22Rv1 (cell line): ENCODE data around the gene TGM2.

Experiments
- H3K27ac ChIP-seq: fragments of 450-650 bp; 2 replicates; pipeline ENCODE4 v1.5.1; 2017
- ZFX ChIP-seq: fragments of 450-650 bp; IDR thresholded peaks from 2 replicates; pipeline ENCODE4 v1.6.1; 2017; ENCODE audit warnings: antibody characterized with exemption, borderline replicate concordance
- TF ChIP-seq, protein P1 (sequence below): fragments of 450-650 bp; IDR thresholded peaks from 2 replicates; pipeline ENCODE4 v1.5.1; 2017; ENCODE audit warnings: mild to moderate bottlenecking

TGM2 gene

DNA sequence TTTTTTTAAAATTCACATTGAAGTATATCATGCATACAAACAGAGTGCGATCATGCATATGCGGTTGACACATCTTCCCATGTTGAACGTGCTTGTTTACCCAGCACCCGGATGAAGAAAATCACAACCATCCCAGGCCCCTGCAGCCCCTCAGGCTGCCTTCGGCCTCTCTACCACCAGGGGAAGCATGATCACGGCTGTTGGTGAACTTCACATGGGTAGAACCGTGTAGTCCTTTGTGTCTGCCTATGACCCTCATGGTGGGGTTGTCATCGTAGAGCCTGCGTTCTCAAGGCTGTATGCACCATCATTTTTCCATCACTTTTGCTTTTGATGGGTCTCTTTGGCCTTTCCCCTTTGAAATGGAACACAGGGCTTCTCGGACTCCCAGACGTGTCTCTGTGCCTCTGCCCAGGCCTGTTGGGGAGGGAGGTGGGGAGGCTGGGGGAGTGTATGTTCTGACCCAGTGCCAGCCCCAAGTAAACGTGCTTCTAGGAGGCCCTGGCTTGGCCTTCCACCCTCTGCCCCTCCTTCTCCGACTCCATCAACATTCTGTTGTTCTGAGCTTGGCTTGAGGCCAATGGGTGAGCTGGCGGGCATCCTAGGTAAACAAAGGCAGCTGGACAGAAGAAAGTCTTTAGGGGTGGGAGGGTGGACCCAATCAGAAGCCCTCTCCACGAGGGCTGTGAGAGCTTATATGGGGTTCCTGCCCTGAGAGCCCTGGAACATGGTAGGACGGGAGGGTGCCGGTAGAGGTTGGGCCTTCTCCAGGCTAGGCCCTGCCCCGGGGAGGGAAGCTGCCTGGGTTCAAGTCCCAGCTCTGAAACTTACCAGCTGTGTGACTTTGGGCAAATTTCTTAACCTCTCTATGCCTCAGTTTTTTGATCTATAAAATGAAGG is 39.7 kb downstream of the TGM2 start:
- H3K27ac ChIP-seq: no peak overlapping the region
- TF ChIP-seq, protein P1, sequence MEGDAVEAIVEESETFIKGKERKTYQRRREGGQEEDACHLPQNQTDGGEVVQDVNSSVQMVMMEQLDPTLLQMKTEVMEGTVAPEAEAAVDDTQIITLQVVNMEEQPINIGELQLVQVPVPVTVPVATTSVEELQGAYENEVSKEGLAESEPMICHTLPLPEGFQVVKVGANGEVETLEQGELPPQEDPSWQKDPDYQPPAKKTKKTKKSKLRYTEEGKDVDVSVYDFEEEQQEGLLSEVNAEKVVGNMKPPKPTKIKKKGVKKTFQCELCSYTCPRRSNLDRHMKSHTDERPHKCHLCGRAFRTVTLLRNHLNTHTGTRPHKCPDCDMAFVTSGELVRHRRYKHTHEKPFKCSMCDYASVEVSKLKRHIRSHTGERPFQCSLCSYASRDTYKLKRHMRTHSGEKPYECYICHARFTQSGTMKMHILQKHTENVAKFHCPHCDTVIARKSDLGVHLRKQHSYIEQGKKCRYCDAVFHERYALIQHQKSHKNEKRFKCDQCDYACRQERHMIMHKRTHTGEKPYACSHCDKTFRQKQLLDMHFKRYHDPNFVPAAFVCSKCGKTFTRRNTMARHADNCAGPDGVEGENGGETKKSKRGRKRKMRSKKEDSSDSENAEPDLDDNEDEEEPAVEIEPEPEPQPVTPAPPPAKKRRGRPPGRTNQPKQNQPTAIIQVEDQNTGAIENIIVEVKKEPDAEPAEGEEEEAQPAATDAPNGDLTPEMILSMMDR: no peak
- no peak for TF ChIP-seq ZFX

DNA sequence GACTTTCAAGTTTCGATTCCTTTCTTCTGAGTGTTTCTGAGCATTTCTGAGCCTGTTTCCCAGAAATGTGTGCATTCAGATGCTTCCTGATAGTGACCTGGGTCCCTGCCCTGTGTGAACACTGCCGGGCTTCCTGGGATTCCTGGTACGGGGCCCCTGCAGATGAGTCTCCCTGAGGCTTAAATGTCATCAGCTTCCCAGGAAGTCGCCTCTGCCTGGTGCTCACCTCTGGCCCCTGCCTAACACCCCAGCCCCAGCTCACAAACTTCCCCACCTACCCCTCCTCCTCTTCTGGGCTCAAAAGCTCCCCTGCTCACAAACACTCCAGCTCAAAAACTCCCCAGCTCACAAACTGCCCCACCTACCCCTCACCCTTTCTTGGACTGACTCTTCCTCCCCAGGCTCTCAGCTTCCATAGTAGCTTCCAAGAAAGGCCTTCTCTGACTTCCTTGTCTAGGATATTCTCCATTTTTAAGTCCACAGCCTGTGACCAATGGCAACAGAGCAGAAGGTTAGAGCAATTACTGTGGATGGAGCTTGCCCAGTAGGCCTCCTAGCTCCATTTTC is 42.0 kb downstream of the TGM2 start:
- H3K27ac ChIP-seq: no peak overlapping the region
- TF ChIP-seq ZFX: no peak

DNA sequence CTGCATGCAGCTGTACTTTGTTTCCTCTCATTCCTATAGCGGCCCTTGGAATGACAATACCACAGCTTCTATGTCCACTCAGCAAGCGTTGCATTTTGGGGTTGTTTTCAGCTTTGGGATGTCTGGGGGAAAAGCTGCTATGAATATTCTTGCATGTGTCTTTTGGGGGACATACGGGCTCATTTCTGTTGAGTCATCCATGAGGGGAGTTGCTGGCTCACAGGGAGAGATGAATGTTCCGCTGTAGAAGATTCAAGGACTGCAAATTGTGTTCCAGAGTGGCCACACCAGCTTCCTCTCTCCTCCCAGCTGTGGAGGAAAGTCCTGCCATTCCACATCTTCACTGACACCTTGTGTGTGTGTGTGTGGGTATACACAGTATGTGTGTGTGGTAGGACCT is 43.3 kb downstream of the TGM2 start:
- no peak overlapping the region for H3K27ac ChIP-seq
- no peak for TF ChIP-seq ZFX
- TF ChIP-seq, protein P1: no peak

DNA sequence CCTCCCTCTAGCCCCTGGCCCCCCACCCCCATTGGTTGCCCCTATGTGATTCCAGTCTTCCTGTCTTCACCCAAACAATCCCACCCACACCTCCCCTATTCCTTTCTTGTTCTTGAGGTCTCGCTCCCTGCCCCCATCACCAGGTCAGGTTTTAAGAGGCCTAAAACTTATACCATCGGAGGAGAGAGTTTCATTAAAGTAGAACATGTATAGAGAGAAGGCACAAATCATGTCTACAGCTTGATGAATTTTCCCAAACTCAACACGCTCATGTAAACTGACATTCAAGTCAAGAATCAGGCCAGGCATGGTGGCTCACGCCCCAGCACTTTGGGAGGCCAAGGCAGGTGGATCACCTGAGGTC is 44.5 kb downstream of the TGM2 start:
- TF ChIP-seq, protein P1: no peak
- no peak for TF ChIP-seq ZFX
- H3K27ac ChIP-seq: no peak overlapping the region

DNA sequence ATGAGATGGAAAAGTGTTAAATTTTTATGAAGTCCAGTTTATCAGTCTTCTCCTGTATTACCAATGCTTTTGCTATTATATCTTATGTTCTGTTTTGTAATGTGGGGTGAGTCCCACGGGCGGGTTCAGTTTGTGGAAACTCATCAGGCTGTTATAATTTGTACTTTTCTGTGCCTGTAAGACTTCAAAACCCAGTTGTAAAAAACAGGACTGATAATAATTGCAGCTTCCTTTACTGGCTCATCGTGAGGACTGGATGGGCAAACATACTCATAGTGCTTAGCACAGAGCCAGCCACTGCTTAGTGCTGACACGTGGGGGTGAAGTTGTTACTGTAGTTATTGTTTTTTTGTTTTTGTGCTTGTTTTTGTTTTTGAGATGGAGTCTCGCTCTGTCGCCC is 45.6 kb downstream of the TGM2 start:
- no peak overlapping the region for H3K27ac ChIP-seq
- TF ChIP-seq, protein P1: no peak
- TF ChIP-seq ZFX: no peak

DNA sequence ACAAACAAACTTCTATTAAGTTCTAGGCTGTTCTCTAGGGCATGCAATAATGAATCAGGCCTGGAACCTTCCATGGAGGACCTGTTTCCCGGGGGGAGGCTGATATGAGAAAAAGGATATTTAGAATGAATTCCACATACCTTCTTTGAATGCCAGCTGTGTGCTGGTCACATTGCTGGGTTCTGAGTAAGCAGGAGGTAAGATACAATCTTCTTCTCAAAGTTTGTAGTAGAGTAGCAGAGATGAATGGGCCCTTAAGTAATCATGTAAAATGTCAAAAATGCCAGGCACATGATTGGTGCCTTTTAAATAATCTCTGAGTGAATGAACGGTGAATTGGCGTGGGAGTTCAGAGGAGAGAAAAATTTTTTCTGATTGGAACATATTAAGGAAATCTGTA is 47.4 kb downstream of the TGM2 start:
- no peak for TF ChIP-seq ZFX
- TF ChIP-seq, protein P1: no peak
- no peak overlapping the region for H3K27ac ChIP-seq

DNA sequence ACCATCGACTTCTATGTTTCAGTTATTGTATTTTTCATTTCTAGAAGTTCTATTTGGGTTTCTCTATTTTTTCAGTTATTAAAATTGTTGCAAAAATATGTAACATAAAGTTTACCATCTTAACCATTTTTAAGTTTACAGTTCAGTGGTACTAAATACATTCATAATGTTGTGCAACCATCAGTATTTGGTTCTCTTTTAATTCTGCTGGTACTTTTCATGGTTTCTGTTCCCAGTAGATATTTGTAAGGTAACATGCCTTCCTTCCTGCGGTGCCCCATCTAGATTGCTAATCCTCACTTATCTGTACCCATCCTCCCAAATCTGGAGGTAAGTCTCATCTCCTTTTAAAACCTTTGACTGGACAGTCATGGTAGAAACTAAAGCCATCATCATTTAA is 47.9 kb downstream of the TGM2 start:
- H3K27ac ChIP-seq: no peak overlapping the region
- TF ChIP-seq ZFX: no peak
- TF ChIP-seq, protein P1: no peak
